Testis (tissue), 5 donors: ENCODE results near the gene CYP2C8. TPM values are rescaled to one million over a fixed set of nuclear protein-coding genes. Genes with fewer than 3 reads are reported as not detected.
"Not testable (repeated sequence)": the region's sequence is repeated elsewhere in the genome, so short reads cannot be mapped to it uniquely, and the experiment has no call there.

Experiments used
- DNase-seq: peaks from one replicate; pipeline ENCODE4 v3.0.0-alpha.2; 2019
- H3K27ac ChIP-seq, 2 donors: fragments of 200-600 bp; sonication (generic); one replicate each; pipeline ENCODE4 v1.5.1; 2019
- H3K27me3 ChIP-seq: fragments of 200-600 bp; sonication (generic); one replicate; pipeline ENCODE4 v1.5.1; 2019
- H3K36me3 ChIP-seq: fragments of 200-600 bp; sonication (generic); one replicate; pipeline ENCODE4 v1.5.1; 2017; ENCODE audit warnings: low read depth; ENCODE audit errors: missing control alignments
- H3K4me1 ChIP-seq: fragments of 200-600 bp; sonication (generic); one replicate; pipeline ENCODE4 v1.5.1; 2019
- H3K4me3 ChIP-seq, 2 donors: fragments of 200-600 bp; sonication (generic); one replicate each; pipeline ENCODE4 v1.5.1; 2017 to 2019
- H3K9me3 ChIP-seq: fragments of 200-600 bp; sonication (generic); one replicate; pipeline ENCODE4 v1.5.1; 2017
- CTCF ChIP-seq, 3 experiments: fragments of 450-650 bp in 2 of 3; fragments of 200-600 bp in 1 of 3; sonication (generic) in 1 of 3; IDR thresholded peaks; one replicate each; pipeline ENCODE4 v1.5.1; 2016 to 2019; ENCODE audit warnings: antibody characterized with exemption in 3 of 3, mild to moderate bottlenecking in 2 of 3, moderate library complexity in 1 of 3
- POLR2A ChIP-seq: fragments of 450-650 bp; IDR thresholded peaks from one replicate; pipeline ENCODE4 v1.6.1; 2017; ENCODE audit warnings: antibody characterized with exemption, mild to moderate bottlenecking, moderate library complexity
- WGBS, 2 donors: methylation state at CpG; one replicate each; pipeline ENCODE4 v1.1.5; 2018; 5-methylcytosine and 5-hydroxymethylcytosine counted together
- intact Hi-C: fragments of 100-400 bp; cut with DNase I; formaldehyde crosslinking; loops from one replicate; pipeline ENCODE4 v1.15.1; 2023; ENCODE audit warnings: low total_unique reads
- long read RNA-seq, 2 donors: transcript quantifications; one replicate each; lab custom pipeline, GENCODE V29; 2026
- polyA plus RNA-seq: library from polyadenylated mRNA; stranded (reverse); fragments of 350-450 nt; fragmentation: Illumina TruSeq; extraction: RNeasy Lipid Tissue Mini Kit (QIAGEN cat#74804); gene quantifications from one replicate; pipeline ENCODE4 v1.2.3, GENCODE V29; 2014; ENCODE audit warnings: low read depth, low replicate concordance; ENCODE audit not compliant: insufficient read depth
- total RNA-seq, 2 donors: library from RNA; depleted of rRNA; stranded (reverse); fragments of >200 nt; gene quantifications; one replicate each; pipeline ENCODE4 v1.2.3, GENCODE V29; 2016

The CYP2C8 gene
- total RNA-seq (1 to 10 TPM; 2.8 to 8.2 TPM), polyA plus RNA-seq (3.9 TPM)
- long read RNA-seq, donor 1, result 0 reads
- long read RNA-seq, donor 2, result 0 reads

GRCh38 chr10:95069286-95069685, at the start of gene CYP2C8:
Gene CYP2C8, minus strand, starts transcription at chr10:95069497. Its CDS starts 95 bp downstream, at chr10:95069402.
- no peak for DNase-seq
- Histone ChIP-seq H3K9me3 (no peaks in the 10 kb centered on the region), H3K36me3 (no peaks in the 10 kb centered on the region), H3K4me1 (no peaks in the 10 kb centered on the region), H3K4me3 (no peak within 1 kb of the TSS), H3K27ac (no peak within 1 kb of the TSS), H3K27me3 (no peaks in the 10 kb centered on the region)
- TF ChIP-seq POLR2A (no peak), CTCF (IDR thresholded peaks at IDR 0.05) (no peak)
- intact Hi-C loops, result no loop called here

- no peaks in the 10 kb centered on the region for H3K9me3 ChIP-seq
- H3K36me3 ChIP-seq, result no peaks in the 10 kb centered on the region
- WGBS, 2 donors, result 70 to 85% methylated on average over 2 of the region's 2 CpGs
- DNase-seq, result no peak
- no peaks in the 10 kb centered on the region for H3K27me3 ChIP-seq
- TF ChIP-seq CTCF (IDR thresholded peaks at IDR 0.05), result no peak
- TF ChIP-seq POLR2A, result no peak
- no peak overlapping the region for H3K27ac ChIP-seq
- H3K4me1 ChIP-seq, result no peaks in the 10 kb centered on the region
- intact Hi-C loops, result no loop called here
- H3K4me3 ChIP-seq, result no peak overlapping the region
These were observed 47.6 kb upstream of the CYP2C8 start for GRCh38 chr10:95116869-95117269.

GRCh38 chr10:95110823-95111222, 41.5 kb upstream of the CYP2C8 start:
- H3K36me3 ChIP-seq, H3K27me3 ChIP-seq, H3K27ac ChIP-seq, H3K4me1 ChIP-seq, intact Hi-C loops, DNase-seq, H3K9me3 ChIP-seq, H3K4me3 ChIP-seq: not testable (repeated sequence)
- 62% methylated on average over 6 of the region's 6 CpGs; no CpG with 5 or more reads in 1 of the 2 donors for WGBS, 2 donors

GRCh38 chr10:95097805-95098204, 28.5 kb upstream of the CYP2C8 start:
- no peak for DNase-seq
- H3K27me3 ChIP-seq, result no peaks in the 10 kb centered on the region
- no peak overlapping the region for H3K4me3 ChIP-seq
- H3K36me3 ChIP-seq, result no peaks in the 10 kb centered on the region
- H3K4me1 ChIP-seq, result no peaks in the 10 kb centered on the region
- TF ChIP-seq CTCF (IDR thresholded peaks at IDR 0.05) (no peak), POLR2A (no peak)
- 43 to 59% methylated on average over 1 of the region's 1 CpG for WGBS, 2 donors
- intact Hi-C loops, result no loop called here
- H3K9me3 ChIP-seq, result no peaks in the 10 kb centered on the region
- H3K27ac ChIP-seq, result no peak overlapping the region

- no peak for DNase-seq
- Histone ChIP-seq H3K36me3 (no peaks in the 10 kb centered on the region), H3K4me3 (no peak overlapping the region), H3K27me3 (no peaks in the 10 kb centered on the region), H3K27ac (no peak overlapping the region), H3K9me3 (no peaks in the 10 kb centered on the region), H3K4me1 (no peaks in the 10 kb centered on the region)
- intact Hi-C loops, result no loop called here
- TF ChIP-seq CTCF (IDR thresholded peaks at IDR 0.05) (no peak), POLR2A (no peak)
- 67 to 100% methylated on average over 1 of the region's 1 CpG for WGBS, 2 donors
These were observed 26.8 kb upstream of the CYP2C8 start for GRCh38 chr10:95096143-95096542.

GRCh38 chr10:95079626-95080025, 10.3 kb upstream of the CYP2C8 start:
- WGBS, 2 donors, result 94 to 100% methylated on average over 1 to 2 of the region's 5 CpGs
- H3K27ac ChIP-seq, H3K4me3 ChIP-seq, H3K27me3 ChIP-seq, H3K4me1 ChIP-seq, intact Hi-C loops, H3K36me3 ChIP-seq, H3K9me3 ChIP-seq, DNase-seq: not testable (repeated sequence)
